Embryonic facial prominence (tissue), 1 donor: ENCODE results near the gene C1QB.
A peak's percentile ranks its signal among the peaks of the same experiment; 100 is the strongest.
"Not testable (repeated sequence)": the region's sequence is repeated elsewhere in the genome, so short reads cannot be mapped to it uniquely, and the experiment has no call there.

ENCODE experiments used
- DNase-seq: peaks from one replicate; pipeline ENCODE4 v3.0.0-alpha.2; 2016; ENCODE audit errors: extremely low spot score

Gene C1QB

GRCh38 chr1:22662318-22662717 is 9.3 kb downstream of the C1QB start:
- DNase-seq = no peak

DNA sequence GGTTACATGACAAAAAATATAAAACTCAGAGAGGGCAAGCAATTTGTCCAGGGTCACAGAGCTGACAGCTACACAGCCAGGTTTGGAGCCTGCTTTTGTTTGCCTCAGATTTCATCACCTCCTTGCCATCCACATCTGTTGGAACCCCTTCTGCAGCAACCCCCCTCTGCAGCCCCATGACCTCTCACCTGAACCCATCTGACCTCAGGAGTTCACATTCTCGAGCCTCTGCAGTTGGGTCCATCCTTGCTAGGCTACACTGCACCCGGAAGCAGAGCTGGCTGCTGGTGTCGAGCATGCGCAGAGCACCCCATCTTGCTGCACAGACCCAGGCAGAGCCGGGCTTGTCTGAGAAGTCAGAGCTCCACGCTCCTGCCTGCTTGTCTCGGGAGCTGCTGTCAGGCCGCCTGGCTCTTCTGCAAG is 10.0 kb downstream of the C1QB start:
- no peak for DNase-seq

DNA sequence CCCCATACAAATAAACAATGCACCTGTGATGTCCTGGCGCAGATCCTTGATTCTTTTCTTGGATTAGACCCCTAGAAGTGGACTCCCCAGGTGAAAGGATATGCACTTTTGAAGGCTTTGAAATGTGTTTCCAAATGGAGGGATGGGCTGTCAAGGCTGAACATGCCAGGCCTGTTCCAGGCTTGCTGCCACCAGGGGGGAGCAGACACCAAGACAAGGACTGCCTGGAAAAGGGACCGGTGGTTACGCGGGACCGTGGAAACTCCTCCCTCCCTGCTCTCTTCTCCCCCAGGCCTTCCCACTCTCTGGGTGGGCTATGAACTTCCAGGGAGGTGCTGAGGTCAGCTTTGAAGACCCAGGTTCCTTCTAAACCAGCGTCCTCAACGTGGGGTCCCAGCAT is 12.7 kb downstream of the C1QB start:
- no peak for DNase-seq

DNA sequence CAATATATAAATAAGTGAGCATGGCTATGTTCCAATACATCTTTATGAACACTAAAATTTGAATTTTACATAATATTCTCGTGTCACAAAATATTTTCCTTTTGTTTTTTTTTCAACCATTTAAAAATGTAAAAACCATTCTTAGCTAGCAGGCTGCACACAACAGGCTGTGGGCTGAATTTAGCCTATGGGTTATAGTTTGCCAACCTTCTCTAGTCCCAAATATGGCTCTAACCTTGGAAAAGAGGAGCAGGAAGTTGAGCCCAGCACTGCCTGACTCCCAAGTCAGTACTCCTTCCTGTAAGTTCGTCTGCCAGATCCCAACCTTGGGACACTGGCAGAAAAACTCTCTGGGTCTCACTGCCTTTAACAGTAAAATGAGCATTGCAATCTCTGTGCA is 13.4 kb downstream of the C1QB start:
- no peak for DNase-seq

DNA sequence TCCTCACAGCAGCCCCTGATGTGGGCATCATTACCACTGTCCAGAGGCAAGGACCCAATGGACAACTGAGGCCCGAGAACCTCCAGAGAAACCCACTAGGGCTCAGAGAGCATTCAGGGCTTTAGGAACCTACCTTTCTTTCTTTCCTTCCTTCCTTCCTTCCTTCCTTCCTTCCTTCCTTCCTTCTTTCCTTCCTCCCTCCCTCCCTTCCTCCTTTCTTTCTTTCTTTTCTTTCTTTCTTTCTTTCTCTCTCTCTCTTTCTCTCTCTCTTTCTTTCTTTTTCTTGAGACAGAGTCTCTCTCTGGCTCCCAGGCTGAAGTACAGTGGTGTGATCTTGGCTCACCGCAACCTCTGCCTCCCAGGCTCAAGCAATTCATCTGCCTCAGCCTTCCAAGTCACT is 15.8 kb downstream of the C1QB start:
- DNase-seq = not testable (repeated sequence)

GRCh38 chr1:22670352-22670975 is 17.4 kb downstream of the C1QB start:
- no peak for DNase-seq

GRCh38 chr1:22671999-22672398 is 19.0 kb downstream of the C1QB start:
- no peak for DNase-seq

GRCh38 chr1:22673486-22674409 is 20.7 kb downstream of the C1QB start:
- peak; percentile 36 for DNase-seq

- no peak for DNase-seq
These were observed 21.3 kb downstream of the C1QB start for GRCh38 chr1:22674410-22674749.

GRCh38 chr1:22676151-22676550 is 23.1 kb downstream of the C1QB start:
- DNase-seq = not testable (repeated sequence)

- DNase-seq = no peak
These were observed 24.0 kb downstream of the C1QB start for GRCh38 chr1:22676916-22677583.

DNA sequence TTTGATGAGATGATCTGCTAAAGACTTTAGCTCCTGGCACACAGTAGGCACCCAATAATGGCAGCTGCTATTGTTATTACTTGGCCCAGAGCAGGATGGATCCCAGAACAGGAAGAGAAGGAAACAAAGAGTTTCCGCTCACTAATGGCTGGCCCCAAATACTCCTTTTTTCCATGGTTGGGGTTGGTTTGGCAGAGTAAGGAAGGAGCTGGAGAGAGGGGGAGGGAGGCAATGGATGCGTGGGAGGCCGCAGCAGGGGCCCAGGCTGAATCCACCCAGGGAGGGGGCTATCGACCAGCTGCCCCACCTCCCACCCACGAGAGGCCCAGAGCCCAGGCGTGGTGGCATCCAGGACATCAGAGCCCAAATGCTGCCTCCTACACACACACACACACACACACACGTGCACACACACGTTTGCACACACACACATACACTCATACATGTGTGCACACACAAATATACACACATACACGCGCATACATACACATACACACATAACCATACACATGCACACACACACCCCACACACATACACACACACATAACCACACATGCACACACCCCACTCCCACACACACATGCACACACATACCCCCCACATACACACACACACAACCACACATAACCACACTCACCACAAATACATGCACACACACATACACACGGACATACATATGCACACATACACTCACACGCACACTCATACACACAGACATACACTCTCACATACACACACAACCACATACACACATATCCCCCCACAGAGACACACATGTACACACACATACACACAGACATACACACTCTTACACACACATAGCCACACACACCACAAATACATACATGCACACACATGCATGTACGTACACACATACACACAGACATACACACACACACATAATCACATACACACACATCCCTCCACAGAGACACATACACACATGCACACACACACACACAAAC is 25.2 kb downstream of the C1QB start:
- DNase-seq = no peak

GRCh38 chr1:22680726-22681125 is 27.7 kb downstream of the C1QB start:
- no peak for DNase-seq

DNA sequence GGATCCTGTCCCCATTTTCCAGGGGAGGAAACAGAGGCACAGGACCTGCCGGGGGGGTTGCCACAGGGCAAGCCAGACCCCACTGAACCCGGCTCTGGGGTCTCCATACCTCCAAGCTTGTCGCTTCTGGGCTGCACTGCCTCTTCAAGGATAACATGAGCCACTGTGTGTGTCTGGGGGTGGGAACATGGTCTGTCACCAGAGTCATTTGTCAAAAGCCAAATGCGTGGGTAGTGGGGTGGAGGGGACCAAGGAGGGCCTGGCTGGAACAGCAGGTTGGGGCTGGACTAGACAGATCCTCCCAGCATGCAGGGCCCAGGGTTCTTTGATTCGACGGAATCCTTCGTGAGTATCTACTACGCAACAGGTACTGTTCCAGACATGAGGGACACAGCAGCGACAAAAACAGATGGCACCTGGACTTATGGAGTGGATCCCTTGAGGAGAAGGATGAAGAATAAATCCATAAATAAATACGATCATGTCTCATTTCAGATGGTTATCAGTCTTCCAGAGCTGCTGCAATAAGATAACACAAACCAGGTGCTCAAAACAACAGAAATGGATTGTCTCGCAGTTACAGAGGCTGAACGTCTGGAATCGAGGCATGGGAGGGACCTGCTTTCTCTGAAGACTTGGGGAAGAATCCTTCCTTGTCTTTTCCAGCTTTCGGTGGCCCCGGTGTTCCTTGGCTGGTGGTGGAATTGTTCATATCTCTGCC is 28.7 kb downstream of the C1QB start:
- no peak for DNase-seq

GRCh38 chr1:22683547-22683946 is 30.5 kb downstream of the C1QB start:
- DNase-seq = no peak

DNA sequence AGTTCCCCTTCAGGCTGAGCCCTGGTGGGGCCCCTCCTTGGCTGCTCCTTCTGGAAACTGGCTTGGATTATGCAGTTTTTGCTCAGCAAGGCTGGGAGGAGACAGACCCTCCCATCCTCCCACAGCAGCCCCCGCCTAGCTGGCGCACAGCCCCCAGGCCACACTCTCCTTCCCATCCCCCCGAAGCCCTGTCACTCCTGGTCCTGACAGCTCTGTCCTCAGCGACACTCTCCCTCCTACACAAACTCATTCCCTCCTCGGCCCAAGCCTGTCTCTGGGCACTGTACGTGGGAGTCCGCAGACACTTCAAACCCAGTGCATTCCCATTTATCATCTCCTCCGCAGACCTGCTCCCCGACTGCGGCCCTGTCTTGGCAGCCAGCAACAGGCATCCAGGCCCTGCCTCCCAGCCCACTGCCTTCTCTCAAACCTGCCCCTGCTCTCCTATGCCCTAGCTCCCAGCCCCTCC is 32.6 kb downstream of the C1QB start:
- DNase-seq = no peak

DNA sequence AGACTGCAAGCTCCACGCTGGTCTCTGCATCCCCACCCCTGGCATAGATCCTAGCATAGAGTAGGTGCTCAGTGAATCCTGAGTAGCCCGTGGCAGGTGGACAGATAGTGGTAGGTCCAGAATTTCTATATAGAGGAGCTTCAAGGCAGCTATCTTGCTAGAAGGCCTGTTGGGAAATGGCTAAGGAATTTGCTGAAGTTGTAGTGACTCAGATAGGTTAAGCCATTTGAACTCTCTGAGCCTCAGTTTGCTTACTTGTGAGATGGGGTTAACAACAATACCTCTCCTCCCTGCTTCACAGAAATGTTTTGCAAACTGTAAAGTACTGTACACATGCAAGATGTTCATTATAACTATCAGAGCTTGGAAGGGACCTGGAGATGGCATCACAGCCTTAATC is 34.2 kb downstream of the C1QB start:
- no peak for DNase-seq

GRCh38 chr1:22688466-22688865 is 35.4 kb downstream of the C1QB start:
- no peak for DNase-seq

DNA sequence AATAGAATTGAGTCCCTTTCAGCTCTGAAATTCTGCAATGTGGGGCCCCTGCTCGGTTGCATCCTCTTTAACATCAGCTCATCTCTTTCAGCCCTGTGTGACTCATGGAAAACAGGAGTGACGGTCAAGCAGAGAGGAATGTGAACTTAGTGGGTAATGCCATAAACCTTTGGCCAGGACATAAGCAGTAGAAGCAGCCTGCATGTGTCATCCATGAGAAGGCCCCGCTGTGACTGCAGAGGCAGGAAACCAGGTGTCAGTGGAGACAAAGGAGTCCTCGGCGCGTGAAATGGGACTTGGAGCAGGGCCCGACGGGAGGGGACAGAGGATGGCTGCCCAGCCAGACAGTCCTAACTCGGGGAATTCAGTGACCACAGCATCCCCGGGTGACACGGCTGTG is 36.5 kb downstream of the C1QB start:
- DNase-seq = no peak

DNA sequence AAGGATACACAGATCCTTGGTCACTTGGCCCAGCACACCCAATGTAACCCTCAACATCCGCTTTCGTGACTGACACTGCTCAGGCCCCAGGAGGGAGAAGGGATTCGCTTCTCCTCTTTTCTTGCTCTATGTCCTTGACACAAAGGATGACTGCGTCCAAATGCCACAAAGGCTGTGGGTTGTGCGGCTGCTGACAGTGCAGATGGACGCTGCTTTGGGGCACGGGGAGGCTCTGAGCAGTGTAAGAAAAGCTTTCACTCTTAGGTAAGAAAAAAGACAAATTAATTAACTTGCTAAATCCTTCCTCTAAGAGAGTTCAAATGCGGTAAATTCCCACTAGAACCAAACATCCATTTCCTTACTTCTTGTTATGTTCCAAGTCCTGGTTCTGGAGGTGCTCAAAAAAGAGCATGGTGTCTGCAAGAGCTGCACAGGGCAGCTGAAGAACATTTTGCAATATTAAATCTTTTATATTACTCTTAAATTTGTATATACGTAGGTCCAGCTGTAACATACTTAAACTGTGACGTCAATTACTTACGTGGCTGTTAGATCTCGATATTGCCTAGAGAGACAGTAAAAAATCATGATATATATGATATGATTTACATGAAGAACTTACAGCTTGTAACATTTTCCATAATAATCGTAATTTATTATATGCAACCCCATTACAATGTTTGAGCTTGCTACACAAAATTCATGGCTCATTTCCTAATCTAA is 38.2 kb downstream of the C1QB start:
- no peak for DNase-seq
